Dermis microvascular lymphatic vessel endothelial cell (primary cell): ENCODE results near the gene DNAJB8. TPM values are rescaled to one million over a fixed set of nuclear protein-coding genes. Genes with fewer than 3 reads are reported as not detected.

Source experiments
- total RNA-seq: library from RNA; depleted of rRNA; stranded (reverse); fragments of >200 nt; gene quantifications from 2 replicates; pipeline ENCODE4 v1.2.1, GENCODE V29; 2014

Gene DNAJB8
- total RNA-seq, 1 donor from 2014 or later, result not detected

Other genes starting within 250 kb of the DNAJB8 start
- 6.7 and 14.7 TPM in 2 replicates for gene GATA2, start 26.3 kb upstream of the DNAJB8 start, total RNA-seq
- 378 and 477 TPM in 2 replicates for gene RPN1, start 183.9 kb upstream of the DNAJB8 start, total RNA-seq